ENCODE results near the gene SPTLC2.

DNA sequence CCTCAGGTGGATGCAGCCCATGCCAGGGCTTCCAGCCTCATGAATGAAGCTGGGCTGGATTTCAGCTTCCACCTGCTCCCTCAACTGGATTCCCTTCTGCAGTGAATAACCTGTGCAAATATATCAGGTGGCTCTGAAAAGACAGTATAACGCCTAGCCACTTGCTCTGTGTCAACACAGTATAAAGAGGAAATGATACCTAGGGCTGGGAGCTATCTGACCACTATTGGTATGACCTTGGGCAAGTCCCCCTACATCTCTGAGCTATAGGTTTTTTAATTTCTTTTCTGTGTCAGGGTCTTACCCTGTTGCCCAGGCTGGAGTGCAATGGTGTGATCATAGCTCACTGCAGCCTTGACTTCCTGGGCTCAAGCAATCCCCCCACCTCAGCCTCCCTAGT lies 137.6 kb downstream of the SPTLC2 start:
- TF ChIP-seq, protein P1, sequence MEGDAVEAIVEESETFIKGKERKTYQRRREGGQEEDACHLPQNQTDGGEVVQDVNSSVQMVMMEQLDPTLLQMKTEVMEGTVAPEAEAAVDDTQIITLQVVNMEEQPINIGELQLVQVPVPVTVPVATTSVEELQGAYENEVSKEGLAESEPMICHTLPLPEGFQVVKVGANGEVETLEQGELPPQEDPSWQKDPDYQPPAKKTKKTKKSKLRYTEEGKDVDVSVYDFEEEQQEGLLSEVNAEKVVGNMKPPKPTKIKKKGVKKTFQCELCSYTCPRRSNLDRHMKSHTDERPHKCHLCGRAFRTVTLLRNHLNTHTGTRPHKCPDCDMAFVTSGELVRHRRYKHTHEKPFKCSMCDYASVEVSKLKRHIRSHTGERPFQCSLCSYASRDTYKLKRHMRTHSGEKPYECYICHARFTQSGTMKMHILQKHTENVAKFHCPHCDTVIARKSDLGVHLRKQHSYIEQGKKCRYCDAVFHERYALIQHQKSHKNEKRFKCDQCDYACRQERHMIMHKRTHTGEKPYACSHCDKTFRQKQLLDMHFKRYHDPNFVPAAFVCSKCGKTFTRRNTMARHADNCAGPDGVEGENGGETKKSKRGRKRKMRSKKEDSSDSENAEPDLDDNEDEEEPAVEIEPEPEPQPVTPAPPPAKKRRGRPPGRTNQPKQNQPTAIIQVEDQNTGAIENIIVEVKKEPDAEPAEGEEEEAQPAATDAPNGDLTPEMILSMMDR (IDR thresholded peaks at IDR 0.05; ENCODE audit: low read length) = no peak
- no peak for TF ChIP-seq EZH2 (optimal IDR thresholded peaks at IDR 0.05; ENCODE audit: low read depth, low read length)
